Urothelium cell line (cell line): ENCODE results near the gene ACTN4.
"Not testable (repeated sequence)": the region's sequence is repeated elsewhere in the genome, so short reads cannot be mapped to it uniquely, and the experiment has no call there.

ENCODE experiments used
- DNase-seq: peaks from one replicate; pipeline ENCODE4 v3.0.0; 2011; ENCODE audit warnings: low spot score, mixed read lengths
- FAIRE-seq: peaks from 2 replicates; lab custom pipeline; 2011; peaks lifted over from hg19 to GRCh38; lab: Jason Lieb, UNC

ACTN4 gene

DNA sequence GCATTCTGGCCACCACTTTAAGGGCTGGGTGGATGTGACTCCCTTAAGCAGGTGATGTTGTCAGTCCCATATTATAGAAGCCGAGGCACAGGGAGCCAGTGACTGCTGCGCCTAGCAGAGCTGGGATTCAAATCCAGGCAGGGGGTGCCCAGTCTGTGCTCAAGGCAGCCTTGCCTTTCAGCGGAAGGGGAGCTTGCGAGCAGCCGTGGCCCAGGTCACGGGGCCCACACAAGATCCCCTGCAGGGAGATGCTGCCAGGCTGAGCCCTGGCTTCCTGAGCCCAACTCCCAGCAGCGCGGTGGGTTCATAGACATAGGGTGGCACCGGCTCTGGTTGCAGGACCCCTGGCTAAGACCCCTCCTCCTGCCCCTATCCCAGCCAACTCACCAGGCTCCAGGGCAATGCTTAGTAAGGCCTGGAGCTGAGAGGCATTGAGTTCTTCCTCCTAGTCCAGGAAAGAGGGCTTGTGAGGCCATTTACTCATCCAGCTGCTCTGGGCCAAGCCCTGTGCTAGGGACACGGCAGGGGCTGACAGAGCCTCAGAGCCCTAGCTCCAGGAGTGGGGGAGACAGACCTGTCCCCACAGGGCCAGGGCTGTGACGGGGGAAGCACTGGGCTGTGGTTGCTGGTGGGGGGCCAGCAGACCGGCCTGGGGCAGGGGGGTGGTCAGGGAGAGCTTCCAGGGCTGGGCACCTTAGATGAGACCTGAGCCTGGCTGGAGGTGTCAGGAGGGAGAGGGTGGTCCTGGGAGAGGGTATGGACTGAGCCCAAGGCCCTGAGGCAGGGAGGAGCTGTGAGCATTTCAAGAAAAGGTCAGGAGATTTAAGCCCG lies 87.2 kb downstream of the ACTN4 start:
- no peak for FAIRE-seq

DNA sequence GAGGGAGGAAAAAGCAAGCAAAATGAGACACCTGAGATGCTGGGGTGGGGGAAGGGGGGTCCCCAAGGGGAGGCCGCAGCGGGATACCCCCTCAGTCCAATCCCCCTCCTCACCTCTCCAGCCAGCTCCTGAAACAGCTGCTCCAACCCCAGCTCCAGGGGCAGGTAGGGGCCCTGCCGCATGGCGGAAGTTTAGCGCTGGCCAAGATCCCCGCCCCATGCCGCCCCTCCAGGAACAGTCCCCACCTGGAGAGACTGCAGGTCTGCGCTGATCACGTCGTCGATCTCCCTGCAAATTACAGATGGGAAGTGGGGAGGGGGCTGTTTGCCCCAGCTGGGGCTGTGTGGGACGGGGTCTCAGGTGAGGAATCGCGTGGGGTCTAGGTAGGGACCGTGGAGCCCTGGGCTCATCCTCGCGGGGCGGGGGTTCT lies 87.8 kb downstream of the ACTN4 start:
- no peak for FAIRE-seq
- no peak for DNase-seq

More for the DNA sequence above, 87.2 kb downstream of the ACTN4 start:
- no peak for DNase-seq

DNA sequence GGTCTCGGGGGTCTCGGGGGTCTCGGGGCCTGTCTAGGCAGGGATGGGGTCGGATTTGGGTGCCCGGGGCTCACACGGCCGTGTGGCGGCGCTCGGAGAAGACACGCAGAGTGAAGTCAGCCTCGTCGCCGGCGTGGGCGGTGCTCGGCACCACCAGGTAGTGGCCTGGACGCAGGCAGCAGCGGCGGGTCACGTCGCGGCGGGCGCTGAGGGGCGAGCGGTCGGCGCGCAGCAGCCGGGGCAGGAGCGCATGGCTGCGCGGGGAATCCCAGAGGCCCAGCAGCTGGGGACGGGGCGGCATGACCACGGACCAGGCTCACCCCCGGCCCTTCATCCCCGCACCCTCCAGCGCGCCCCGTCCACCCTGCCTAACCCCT lies 88.6 kb downstream of the ACTN4 start:
- DNase-seq (no peak), FAIRE-seq (no peak)

DNA sequence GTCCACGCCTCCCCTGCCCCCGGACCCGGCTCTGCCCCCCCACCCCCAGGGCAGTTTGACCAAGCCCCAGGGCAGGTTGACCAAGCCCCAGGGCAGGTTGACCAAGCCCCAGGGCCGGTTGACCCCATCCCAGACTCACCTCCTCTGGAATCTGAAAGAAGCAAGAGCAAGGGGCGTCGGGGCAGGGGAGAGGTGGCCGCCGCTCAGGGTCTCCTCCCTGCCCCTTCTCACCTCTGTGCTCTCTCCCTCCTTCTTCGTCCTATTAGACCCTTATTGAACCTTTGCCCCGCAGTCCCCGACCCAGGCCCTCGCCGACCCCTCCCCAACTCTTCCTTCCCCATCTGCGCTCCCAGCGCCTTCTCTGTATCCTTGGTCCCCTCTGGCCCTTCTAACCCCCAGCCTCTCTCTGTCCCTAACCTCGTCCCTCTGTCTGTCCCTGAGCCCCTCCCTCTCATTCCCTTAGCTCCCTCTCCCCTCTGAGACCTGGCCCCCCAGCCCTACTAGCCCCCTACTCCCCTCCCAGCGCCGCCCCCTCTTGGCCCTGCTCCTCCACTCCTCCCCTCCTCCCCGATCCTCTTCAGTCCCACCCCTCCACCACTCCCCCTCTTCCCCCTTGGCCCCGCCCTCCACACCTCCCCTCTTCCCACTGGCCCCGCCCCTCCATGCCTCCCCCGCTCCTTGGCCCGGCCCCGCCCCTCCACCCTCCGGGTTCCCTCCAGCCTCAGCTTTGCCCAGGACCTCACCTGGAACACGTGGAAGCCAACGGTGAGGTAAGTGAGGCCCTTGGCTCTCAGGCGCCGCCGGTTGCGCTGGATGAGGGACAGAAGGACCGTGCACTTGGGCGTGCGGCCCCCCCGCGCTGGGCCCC lies 89.2 kb downstream of the ACTN4 start:
- FAIRE-seq = no peak
- peak; percentile 38 for DNase-seq

DNA sequence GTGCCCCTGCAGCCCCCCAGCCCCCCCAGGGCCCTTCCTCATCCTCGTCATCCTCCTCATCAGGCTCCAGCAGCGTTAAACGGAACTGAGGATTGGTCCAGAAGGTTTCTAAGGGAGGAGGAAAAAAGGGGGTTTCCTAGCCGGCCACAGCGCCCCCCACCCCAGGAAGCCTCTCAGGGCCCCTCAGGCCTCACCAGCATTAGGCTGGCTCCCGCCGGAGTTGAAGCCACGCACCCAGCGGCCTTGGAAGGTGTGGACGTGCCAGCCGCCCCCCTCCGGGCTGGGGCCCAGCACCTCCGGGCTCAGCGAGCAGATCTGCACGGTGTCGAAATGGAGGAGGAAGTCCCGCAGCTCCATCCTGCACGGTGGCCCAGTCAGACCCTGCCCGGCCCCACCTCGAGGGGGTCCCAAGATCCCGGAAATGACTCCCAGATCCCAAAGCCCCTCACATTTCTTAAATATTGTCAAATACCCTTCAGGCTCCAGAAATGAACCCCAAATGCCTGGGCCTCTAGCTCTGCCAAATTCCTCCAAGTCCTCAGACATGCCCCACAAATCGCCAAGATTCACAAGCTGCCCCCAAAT lies 89.9 kb downstream of the ACTN4 start:
- FAIRE-seq (no peak), DNase-seq (no peak)

DNA sequence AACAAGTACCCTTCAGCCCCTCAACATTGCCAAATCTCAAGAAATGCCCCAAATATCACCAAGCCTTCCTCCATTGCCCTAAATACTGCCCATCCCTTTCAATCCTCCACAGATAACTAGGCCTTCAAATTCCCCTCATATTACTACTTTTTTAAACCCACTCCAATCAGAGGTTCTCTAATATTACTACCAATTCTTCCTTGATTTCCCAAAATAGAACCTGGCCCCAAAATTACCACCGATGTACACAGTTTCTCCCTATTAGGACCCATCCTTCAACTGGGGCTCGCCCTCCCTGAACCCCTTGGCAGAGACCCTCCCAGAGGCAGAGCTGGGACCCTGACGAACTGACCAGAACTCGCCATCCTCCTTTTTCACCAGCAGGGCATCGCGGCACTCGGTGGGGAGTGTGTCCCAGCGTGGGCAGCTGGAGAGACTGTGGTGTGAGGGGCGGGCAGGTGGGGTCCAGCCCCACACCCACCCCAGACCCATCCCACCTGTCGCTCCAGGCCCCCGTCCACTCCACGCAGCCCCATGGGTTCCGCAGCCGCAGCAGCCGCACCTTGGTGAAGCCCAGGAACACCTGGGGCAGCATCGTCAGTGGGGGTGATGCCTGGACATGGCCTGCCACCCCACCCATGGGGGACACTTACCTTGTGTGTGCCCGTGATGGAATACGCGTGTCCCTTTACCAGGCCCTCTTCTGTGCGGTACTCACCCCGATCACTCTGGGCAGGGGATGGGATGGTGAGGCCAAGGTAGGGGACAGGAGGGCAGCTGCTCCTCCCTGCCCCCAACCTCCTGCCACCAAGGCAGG lies 90.7 kb downstream of the ACTN4 start:
- FAIRE-seq (peak; percentile 20), DNase-seq (no peak)

DNA sequence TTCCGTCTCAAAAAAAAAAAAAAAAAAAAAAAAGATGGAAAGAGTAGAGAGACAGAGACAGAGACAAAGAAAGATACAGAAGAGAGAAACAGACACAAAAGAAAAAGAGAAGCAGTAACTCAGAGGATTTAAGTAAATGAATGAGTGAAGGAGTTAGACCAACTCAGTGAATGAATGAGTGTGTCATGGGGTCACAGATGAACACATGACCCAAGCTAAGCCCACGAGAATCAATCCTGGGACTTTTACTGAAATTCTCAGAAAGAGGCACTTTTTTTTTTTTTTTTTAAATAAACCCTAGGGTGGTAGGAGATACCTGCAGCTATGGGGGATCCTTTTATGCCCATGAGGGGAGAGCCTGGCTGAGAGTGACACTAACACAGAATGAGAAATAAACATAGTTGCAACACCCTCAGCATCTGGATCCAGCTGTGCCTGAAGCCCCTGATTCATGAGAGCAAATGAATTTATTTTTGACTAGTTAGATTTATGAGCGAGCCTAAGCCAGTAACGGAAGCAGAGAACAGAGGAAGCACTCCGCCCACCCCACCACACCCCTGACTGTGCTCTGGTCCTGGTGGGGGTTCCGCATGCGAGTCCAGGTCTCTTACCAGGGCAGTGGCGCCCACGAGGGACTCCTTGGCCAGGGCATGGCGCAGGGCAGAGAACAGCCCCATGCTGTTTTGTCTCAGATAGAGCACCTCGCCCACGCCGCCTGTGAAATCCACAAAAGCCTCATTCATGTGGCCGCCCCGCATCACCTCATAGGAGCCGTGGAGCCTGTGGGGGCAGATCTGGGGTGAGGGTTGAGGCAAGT lies 92.2 kb downstream of the ACTN4 start:
- DNase-seq = no peak
- FAIRE-seq = no peak

DNA sequence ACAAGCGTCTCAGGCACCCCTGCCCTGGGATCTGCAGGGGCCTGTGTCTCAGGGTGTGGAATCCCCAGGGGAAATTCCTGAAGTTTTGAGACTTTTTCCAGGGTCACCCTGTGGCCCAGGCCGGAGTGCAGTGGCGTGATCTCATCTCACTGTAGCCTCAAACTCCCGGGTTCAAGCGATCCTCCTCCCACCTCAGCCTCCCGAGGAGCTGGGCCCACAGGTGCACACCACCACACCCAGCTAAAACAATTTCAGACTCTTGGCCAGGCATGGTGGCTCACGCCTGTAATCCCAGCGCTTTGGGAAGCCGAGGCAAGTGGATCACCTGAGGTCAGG lies 92.8 kb downstream of the ACTN4 start:
- DNase-seq (no peak), FAIRE-seq (no peak)

DNA sequence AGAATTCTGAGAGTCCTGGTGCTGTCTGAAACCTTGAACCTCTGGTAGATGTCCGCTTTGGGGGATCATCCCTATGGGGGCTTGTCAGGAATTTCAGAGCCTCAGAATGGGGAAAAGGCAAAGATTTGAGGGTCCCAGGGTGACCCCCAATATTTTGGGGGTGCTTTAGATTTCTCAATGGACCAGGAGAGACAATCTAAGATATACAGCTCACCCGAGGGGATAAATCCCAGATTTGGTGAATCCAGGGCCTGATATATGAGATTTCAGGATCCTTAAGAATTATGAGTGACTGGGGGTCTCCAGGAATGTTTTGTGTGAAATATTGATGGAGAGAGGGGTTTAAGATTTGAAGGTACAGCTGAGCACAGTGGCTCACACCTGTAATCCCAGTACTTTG lies 93.5 kb downstream of the ACTN4 start:
- no peak for FAIRE-seq
- no peak for DNase-seq

DNA sequence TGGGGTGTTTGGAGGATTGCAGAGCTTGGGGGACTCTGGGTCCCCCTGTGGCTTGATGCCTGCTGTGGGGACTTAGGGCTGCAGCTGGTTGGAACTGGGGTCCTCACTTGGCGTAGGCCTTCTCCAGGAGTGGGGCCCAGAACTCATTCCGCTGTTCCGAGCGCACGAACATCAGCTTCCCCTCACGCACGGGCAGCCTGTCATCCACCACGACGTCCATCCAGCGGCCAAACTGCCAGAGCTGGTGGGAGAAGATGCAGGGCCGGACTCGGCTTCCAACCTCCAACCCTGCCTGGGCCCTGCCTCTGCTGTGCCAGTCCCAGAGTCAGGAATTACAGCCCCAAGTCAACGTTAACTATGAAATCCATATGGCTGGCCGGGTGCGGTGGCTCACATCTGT lies 94.2 kb downstream of the ACTN4 start:
- FAIRE-seq = no peak
- DNase-seq = no peak

DNA sequence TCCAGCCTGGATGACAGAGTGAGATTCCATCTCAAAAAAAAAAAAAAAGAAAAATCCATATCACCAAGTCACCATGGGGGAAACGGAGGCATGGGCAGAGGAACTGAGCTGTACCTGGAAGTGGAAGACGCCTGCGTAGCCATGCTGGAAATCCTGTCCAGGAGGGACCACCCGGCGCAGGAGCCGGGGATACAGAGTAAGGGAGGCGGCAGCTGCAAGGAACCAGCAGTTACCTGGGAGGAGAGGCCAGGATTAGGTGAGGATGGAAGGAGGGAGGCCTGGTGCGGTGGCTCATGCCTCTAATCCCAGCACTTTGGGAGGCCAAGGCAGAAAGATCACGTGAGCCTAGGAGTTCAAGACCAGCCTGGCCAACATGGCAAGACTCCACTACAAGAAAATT lies 94.8 kb downstream of the ACTN4 start:
- no peak for DNase-seq
- no peak for FAIRE-seq

DNA sequence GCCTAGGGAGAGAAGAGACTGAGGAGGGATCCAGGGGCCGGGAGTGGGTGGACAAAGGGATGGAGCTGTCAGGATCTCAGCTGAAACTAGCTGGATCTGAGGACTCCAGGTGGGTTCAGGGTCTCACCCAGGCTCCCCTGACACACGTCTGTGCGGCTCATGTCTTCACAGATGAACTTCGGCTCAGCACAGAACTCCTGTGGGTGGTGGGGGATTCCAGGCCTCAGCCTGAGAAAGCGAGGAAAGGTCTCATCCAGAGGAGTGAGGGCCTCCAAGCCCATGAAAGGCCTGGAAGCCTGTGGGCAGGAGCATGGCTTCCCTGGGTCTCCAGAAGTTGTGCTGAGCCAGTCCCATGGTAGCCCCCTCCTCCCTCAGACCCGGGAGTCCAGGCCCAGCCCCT lies 95.5 kb downstream of the ACTN4 start:
- FAIRE-seq (no peak), DNase-seq (no peak)

DNA sequence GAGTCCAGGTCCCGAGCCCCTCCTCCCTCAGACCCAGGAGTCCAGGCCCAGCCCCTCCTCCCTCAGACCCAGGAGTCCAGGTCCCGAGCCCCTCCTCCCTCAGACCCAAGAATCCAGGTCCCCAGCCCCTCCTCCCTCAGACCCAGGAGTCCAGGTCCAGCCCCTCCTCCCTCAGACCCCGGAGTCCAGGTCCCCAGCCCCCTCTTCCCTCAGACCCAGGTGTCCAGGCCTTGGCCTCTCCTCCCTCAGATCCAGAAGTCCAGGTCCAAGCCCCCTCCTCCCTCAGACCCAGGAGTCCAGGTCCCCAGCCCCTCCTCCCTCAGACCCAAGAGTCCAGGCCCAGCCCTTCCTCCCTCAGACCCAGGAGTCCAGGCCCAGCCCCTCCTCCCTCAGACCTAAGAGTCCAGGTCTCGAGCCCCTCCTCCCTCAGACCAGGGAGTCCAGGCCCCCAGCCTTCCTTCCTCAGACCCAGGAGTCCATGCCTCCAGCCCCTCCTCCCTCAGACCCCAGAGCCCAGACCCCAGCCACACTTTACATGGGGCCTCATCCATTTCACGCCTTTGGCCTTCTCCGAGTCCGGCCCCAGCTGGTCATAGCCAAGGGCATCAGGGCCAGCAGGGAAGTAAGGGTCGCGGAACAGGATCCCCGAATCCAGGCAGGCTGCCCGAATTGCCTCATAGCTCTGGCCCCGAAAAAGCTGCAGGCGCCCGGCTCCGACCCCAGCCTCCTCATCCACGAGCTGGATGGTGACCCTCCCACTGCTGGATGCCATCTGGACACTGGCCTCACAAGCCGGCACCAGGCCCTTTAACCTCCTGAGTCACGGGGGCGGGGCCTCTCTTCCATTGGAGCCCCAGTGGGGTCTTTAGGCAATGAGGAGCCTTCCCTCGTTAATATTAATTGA lies 96.2 kb downstream of the ACTN4 start:
- DNase-seq (no peak), FAIRE-seq (no peak)

DNA sequence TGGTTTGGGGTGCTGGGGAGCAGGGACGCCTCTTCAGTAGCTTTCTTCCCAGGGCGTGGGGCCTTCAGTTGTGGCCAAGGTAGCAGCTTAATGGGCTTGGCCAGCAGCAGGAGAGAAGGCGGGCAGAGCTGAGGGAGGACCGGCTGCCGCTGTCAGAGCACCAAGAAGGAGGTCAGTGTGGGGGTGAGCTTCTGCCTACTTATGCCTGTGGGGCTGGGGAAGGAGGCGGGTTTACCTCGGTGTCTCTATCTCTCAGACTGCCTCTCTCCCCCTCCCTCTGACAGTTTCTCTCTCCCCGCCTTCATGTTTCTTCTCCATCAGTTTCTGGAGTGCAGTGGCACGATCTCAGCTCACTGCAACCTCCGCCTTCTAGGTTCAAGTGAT lies 96.8 kb downstream of the ACTN4 start, which contains the start of gene CAPN12:
Gene CAPN12, minus strand, starts transcription at position 177 of the 384 bp plus-strand sequence. CDS start 309 bp downstream, outside the sequence.
- DNase-seq = no peak
- FAIRE-seq = no peak

DNA sequence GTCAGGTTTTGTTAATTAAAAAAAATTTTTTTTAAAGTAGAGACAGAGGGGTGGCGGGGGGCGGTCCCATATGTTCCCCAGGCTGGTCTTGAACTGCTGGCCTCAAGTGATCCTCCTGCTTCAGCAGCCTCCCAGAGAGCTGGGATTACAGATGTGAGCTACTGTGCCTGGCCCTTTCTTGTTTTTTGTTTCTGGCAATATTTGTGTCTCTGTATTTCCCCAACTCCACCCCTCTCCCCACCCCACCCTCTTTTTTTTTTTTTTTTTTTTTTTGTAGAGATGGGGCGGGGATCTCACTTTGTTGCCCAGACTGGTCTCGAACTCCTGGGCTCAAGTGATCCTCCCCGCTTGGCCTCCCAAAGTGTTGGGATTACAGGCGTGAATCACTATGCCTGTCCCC lies 97.4 kb downstream of the ACTN4 start:
- FAIRE-seq (no peak), DNase-seq (no peak)

DNA sequence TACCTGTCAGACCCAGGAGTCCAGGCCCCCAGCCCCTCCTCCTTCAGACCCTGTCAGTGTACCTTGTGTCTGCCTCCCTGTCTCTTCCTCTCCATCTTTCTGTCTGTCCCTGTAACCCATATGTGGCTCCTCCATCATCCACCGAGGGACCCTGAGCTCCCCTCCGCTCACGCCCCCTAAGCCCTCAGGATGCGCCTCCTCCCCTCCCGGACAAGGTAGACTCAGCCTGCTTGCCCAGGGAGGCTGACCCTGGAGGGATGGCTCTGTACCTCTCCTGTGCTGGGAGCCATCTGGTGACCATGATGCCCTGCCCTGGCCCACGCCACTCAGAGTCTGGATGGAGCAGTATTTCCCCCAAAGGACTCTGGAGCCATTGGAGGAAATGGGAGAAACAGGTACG lies 97.9 kb downstream of the ACTN4 start:
- DNase-seq (no peak), FAIRE-seq (no peak)

DNA sequence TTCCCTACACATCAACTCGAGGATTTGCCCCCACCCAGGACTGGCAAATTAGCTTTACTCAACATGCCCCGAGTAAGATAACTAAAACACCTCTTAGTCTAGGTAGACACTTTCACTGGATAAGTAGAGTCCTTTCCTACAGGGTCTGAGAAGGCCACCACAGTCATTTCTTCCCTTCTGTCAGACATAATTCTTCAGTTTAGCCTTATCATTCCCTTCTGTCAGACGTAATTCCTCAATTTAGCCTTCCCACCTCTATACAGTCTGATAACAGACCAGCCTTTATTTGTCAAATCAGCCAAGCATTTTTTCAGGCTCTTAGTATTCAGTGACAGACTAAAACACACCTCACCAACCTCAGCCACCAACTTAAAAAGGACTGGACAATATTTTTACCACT lies 106.3 kb downstream of the ACTN4 start:
- FAIRE-seq = not testable (repeated sequence)

DNA sequence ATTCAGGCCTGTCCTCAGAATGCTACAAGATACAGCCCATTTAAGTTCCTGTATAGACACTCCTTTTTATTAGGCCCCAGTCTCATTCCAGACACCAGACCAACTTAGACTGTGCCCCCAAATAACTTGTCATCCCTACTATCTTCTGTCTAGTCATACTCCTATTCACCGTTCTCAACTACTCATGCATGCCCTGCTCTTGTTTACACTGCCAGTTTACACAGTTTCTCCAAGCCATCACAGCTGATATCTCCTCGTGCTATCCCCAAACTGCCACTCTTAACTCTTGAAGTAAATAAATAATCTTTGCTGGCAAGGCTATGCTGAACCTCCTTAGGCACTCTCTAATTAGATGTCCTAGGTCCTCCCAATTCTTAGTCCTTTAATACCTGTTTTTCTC lies 106.7 kb downstream of the ACTN4 start:
- DNase-seq, FAIRE-seq: not testable (repeated sequence)

More for the DNA sequence above, 106.3 kb downstream of the ACTN4 start:
- not testable (repeated sequence) for DNase-seq

DNA sequence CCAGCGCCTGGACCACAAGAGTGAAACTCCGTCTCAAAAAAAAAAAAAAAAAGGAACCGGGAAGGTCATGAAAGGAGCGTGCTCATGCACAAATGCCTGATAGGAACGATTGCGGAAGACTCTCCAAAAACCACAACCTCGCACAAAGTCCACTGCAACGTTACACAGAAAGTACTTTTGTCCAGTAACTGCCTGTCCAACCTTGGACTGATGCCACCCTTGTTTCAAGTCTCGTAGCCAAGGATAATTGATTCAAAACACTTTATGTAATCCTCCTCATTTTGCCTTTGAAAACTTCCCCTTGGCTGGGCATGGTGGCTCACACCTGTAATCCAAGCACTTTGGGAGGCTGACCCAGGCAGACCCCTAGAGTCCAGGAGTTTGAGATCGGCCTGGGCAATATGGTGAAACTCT lies 112.1 kb downstream of the ACTN4 start:
- no peak for FAIRE-seq
- DNase-seq = no peak
